Measurements from ENCODE around the gene NRIP2.
A peak's percentile ranks its signal among the peaks of the same experiment; 100 is the strongest.
"Not testable (repeated sequence)": the region's sequence is repeated elsewhere in the genome, so short reads cannot be mapped to it uniquely, and the experiment has no call there.

NRIP2 gene, protein sequence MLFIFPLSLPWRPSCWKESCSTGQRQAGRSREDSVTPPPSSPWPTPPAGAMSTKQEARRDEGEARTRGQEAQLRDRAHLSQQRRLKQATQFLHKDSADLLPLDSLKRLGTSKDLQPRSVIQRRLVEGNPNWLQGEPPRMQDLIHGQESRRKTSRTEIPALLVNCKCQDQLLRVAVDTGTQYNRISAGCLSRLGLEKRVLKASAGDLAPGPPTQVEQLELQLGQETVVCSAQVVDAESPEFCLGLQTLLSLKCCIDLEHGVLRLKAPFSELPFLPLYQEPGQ

DNA sequence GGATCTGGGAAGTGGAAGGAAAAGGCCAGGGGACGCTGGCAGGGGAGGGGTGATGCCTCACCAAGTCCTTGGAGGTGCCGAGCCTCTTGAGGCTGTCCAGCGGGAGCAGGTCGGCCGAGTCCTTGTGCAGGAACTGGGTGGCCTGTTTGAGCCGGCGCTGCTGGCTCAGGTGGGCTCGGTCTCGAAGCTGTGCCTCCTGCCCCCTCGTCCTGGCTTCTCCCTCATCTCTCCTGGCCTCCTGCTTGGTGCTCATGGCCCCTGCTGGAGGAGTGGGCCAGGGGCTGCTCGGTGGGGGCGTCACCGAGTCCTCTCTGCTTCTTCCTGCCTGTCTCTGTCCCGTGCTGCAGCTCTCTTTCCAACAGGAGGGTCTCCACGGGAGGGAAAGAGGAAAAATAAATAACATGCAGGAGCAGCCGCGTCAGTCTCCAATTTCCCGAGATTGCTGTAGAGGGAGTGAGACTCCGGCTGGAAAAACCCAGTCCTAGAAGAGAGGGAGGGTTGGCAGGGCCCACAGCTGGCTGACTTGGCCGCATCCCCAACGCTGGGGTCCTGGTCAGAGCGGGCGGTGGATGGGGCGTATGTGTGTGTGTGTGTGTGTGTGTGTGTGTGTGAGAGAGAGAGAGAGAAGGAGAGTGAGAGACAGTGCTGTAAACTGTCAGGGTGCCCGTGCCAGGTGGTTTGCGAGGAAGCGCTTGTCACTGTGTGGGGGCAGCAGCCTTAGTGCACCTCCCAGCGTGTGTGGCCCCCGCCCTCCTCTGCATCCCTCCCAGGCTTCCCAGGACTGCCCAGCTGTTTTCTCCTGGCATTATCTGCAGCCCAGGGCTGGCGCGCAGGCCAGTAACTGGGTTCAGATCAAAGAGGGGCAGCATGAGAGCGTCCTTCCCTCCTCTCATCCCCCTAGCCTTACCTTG lies at the start of gene NRIP2:
NRIP2 (minus strand) TSS at position 455 of the 911 bp plus-strand sequence; CDS start at position 403, 52 bp downstream.
- peak; percentile 42 for DNase-seq (ENCODE audit: low read depth)

DNA sequence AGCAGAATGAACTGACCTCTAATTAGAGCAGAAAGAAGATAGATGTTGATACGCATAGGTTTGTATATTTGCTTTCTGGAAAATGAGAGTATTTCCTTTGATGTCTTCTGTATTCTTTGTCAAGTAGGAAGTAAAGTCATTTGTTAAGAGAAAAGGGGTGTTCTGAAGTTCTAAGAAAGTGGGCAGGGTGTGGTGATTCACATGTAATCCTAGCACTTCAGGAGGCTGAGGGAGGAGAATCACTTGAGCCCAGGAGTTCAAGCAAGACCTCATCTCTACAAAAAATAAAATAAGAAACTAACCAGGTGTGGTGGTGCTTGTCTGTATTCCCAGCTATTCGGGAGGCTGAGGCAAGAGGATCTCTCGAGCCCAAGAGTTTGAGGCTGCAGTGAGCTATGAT lies 45.0 kb upstream of the NRIP2 start:
- DNase-seq (ENCODE audit: low read depth), result no peak

DNA sequence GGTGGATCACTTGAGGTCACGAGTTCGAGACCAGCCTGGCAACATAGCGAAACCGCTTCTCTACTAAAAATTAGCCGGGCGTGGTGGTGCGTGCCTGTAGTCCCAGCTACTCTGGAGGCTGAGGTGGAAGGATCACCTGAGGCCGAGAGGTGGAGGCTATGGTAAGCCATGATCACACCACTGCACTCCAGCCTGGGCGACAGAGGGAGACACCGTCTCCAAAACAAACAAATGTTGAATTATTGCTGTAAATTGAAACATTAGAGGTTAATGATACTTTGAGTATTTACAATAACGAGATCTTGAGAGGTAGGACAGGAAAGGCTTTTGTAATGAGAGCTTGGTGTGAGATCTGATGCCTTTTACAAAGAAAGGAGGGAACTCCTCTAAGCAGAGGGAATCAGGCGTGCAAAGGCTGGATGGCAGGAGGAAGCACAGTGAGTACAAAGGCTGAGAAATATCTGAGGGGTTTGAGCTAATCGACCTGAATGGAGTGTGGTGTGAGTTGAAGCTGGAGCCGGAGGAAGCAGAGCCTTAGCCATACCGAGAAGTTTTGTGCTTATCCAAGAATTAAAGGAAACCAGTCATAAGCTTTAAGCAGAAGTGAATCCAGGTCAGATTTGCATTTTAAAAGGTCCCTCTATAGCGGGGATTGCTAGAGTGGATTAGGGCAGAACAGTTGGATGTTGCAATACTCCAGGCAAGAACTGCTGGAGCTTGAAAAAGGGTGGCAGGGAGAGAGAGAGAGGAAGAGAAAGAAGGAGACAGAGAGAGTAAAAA lies 43.3 kb upstream of the NRIP2 start:
- peak; percentile 51 for DNase-seq (ENCODE audit: low read depth)

DNA sequence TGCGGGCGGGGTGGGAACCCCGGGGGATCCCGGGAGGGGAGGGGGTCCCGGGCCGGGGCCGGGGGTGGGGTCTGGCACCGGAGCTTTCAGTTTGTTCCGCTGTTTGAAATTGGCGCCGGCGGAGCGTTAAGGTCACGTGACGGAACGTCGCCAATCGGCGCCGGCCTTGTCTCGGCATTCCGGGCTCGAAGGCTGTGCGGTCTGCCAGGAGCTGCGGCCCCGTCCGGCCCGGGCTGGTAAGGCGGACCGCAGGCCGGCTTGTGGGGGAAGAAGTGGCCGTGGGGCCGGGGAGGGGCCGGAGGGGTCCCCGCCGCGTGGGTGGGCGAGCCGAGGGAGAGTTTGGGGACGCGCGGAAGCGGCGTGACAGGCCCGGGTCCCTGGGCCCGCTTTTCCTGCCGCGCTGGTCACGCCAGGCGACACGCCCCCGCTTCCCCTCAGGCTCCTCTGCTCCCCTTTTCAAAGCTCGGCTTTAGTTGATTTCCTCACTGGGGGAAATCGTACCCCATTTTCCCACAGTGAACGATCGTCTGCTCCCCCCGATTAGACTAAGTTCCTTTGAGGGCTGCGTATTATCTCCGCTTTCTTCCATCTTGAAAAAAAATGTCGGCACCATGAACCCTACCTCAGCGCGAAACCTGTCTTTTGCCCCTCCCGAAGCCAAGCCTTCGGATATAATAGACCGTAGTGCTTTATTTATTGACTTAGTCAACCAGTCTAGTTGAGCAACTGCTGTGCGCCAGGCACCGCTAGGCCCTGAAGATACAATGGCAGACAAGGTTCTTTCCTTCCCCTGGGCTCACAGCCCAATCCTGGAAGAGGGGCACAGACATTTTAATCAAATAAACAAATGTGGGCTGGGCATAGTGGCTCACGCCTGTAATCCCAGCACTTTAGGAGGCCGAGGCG lies 42.5 kb upstream of the NRIP2 start, which contains the start of the genes FOXM1 and RHNO1:
FOXM1 (minus strand) TSS at position 128 of the 906 bp plus-strand sequence. CDS start 2,696 bp downstream, outside the sequence.
RHNO1 (plus strand) TSS at position 177 of the 906 bp plus-strand sequence. CDS start 8,144 bp downstream, outside the sequence.
- peak; percentile 84 for DNase-seq (ENCODE audit: low read depth)

DNA sequence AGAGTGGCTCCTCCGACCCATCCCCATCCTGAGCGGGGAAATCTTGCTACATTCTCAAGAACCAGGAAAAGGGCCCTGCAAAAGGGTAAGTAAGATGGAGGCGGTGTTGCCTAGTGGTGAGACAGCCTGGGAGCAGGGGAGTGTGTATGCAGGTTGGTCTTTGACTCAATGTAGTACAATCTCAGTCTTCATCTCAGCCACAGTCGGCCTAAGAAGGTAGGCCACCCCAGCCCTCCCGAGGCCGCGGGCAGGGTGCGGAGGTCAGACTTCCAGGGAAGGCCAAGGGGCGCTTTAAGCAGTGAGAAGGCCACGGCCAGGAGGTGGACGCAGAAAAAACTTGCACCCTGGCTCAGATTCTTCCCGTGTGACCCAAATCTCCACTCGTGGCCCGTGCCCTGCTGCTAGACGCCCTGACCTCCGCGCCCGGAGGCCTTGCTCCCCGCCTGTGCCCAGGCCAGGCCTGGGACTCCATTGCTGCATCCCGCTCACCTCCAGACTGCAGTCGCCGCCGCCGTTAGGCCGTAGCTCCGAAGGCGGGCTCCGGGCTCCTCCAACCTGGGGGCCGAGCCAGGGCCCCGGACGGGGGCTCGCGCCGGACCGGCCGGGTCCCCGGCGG lies 41.7 kb upstream of the NRIP2 start:
- DNase-seq (ENCODE audit: low read depth), result no peak

DNA sequence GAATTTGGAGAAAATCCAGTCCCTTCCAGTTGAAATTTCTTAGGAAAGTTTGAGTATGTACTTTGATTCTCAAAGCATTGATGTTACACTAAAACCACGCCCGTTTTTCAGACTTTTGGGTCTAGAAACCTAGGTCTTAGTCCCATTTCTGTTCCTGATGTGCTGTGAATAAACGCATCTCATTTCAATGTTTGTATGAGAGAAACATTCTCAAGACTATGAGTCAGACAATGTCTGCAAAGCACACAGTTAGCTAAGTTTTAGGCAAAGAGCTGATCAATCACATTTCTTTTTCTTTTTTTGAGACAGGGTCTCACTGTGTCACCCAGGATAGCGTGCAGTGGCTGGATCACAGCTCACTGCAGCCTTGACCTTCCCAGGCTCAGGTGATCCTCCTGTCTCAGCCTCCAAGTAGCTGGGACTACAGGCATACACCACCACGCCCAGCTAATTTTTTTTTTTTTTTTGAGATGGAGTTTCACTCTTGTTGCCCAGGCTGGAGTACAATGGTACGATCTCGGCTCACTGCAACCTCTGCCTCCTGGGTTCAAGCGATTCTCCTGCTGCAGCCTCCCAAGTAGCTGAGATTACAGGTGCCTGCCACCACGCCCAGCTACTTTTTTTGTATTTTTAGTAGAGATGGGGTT lies 34.3 kb upstream of the NRIP2 start:
- not testable (repeated sequence) for DNase-seq (ENCODE audit: low read depth)

DNA sequence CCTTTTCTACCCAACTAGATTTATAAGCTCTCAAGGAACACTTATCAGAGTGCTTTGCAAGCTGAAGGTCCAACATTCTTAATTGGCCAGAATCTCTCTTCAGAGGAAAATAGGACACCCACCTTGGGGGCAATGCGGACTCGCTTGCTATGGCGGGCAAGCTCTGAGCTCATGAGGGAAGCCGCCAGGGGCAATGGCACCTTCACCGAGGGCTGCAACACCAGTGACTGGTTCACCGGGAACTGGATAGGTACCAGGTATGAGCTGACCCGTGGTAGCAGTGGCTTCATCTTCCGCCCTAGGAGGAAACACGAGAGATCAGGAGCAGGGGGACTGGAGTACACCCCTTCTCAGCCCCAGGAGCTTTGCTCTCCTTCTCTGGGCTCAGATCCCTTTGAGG lies 29.4 kb upstream of the NRIP2 start:
- DNase-seq (ENCODE audit: low read depth), result no peak

DNA sequence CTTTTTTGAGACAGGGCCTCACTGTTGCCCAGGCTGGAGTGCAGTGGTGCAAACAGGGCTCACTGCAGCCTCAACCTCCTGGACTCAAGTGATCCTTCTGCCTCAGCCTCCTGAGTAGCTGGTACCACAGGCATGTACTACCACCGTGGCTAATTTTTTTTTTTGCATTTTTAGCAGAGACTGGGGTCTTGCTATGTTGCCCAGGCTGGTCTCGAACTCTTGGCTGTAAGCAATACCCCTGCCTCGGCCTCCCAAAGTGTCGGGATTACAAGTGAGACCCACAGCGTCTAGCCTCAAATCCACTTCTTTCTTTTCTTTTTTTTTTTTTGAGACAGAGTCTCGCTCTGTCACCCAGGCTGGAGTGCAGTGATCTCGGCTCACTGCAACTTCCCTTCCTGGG lies 28.6 kb upstream of the NRIP2 start:
- not testable (repeated sequence) for DNase-seq (ENCODE audit: low read depth)

DNA sequence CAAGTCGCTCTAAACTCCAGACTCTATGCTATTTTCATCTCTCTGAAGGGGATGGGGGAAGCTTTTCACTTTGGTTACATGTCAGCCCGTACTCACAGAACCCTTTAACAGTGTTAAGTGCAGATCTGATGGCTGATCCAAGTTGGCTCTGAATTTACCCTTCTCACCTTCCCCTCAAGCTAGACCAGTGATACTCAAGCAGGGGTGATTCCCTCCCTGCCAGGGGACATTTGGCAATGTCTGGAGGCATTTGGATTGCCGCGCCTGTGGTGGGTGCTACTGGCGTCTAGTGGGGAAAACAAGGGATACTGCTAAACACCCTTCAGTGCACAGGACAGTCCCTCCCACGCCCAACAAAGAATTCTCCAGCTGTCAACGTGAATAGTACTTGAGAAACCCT lies 28.0 kb upstream of the NRIP2 start:
- DNase-seq (ENCODE audit: low read depth), result no peak

DNA sequence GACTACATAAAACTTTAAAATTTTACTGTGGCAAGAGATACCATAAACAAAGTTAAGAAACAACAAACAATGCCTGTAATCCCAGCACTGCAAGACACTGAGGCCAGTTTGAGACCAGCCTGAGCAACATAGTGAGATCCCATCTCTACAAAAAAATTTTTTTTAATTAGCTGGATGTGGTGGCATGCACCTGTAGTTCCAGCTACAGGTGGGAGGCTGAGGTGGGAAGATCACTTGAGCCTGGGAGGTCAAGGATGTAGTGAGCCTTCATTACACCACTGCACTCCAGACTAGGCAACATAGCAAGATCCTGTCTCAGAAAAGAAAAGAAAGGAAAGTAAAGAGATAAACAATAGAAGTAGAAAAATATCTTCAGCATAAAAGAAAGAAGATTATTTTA lies 25.3 kb upstream of the NRIP2 start:
- DNase-seq (ENCODE audit: low read depth), result no peak

DNA sequence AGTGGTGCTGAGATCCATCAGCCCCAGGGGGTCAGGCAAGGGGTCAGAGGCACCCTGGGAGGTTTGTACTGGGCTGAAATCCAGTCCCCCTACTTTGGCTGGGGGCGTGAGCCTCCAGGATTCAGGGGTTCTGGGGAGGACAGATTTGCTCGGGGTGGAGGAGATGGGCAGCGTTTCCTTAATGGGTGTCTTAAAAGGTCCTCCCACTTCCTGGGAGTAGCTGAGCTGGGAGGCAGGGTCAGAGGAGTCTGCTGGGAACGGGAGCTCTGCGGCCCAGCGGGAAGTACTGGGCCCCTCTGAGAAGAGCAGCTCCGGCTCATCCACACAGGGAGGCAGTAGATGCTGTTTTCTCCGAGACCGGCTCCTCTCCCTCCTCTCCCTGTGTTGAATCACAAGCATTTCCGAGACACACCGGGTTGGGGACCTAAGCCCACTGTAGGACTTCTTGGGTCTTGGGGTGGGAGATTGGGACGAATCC lies 24.1 kb upstream of the NRIP2 start:
- no peak for DNase-seq (ENCODE audit: low read depth)

DNA sequence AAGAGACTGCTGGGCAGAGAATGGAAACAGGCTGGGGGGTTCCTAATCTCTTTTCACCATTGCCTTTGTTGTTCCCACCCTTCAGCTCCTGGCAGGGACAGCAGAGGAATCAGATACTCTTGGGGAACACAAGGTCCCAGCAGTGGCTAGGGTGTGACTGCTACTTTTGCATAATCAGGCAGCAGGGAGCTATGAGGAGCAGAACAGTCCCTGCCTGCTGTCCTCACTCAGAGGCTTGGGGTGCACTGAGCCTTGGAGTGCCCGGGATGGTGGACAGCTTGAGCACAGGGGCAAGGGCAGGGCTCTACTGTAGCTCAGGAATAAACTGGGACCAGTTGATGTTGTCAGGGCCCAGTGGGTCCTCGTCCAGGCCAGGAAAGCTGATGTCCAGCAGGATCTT lies 23.5 kb upstream of the NRIP2 start:
- no peak for DNase-seq (ENCODE audit: low read depth)

DNA sequence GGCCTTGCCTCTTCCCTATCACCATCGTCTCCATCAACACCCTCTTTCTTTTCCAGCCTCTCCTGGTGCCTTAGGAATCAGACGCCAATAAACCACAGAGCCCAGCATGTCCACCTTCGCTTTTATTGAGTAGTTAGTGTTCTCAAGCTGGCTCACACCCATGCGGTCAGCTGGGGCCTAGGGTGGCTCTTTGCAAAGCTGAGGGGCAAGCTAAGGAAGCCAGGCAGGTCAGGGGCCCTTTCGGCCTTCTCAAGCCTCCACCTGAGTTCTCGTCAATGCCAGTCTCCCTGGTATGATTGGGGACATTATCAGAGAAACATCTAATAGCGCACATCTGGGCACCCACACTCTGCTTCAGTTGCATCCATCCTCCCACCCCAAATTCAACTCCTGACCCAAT lies 22.7 kb upstream of the NRIP2 start:
- no peak for DNase-seq (ENCODE audit: low read depth)

DNA sequence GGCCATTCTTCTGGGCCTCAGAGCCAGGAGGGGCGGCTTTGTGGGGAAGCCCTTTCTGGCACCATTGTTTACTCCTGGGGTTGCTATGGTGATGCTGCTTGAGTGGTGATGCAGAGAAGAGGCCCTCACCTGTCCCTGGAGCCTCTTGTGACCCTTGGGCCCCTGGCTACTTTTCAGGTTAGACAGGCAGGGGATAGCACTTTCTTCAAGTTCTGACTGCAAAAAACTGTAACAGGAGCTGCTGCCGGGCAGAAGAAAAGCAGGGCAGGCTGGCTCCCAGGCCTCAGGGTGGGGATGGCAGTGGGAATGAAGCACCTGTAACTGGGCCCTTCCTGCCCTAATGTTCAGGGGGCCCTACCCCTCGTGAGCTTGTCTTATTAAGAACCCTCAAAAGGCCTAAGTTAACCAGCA lies 22.2 kb upstream of the NRIP2 start, which contains the start of gene TEX52:
TEX52 (minus strand) TSS at position 19 of the 411 bp plus-strand sequence; CDS start at position 6, 13 bp downstream.
- no peak for DNase-seq (ENCODE audit: low read depth)

DNA sequence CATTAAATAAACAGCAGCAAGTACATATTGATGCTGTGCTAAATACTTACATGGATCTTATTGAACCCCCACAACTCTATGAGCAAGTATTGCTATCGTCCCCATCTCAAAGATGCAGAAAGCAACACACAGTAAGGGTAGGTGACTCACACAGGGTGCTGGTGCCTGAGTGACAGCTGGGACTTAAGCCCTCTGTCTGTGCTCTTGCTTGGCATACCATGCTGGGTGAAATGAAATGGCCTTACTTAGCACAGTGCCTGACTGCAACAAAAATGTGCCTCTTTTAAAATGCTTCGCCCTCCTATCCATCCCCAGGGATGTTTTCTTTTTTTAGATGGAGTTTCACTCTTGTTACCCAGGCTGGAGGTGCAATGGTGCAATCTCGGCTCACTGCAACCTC lies 21.2 kb upstream of the NRIP2 start:
- no peak for DNase-seq (ENCODE audit: low read depth)

DNA sequence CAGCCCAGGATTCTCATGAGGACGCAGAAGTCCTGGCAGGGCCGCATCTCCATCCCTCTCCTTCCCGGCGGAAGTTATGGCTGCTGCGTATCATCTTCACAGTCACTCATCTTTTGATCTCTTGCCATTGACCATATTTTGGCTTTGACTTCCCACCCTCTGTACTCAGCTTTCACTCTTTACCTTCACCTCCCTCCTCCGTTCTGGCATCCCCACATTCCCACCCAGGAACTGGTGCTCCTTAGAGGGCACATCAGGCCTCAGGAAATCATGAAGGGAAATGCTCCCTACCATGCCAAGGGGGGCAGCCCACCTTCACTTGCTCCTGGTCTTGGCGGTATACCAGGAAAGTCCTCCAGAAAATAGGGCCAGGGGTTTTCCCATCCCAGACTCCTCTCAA lies 20.7 kb upstream of the NRIP2 start:
- no peak for DNase-seq (ENCODE audit: low read depth)

DNA sequence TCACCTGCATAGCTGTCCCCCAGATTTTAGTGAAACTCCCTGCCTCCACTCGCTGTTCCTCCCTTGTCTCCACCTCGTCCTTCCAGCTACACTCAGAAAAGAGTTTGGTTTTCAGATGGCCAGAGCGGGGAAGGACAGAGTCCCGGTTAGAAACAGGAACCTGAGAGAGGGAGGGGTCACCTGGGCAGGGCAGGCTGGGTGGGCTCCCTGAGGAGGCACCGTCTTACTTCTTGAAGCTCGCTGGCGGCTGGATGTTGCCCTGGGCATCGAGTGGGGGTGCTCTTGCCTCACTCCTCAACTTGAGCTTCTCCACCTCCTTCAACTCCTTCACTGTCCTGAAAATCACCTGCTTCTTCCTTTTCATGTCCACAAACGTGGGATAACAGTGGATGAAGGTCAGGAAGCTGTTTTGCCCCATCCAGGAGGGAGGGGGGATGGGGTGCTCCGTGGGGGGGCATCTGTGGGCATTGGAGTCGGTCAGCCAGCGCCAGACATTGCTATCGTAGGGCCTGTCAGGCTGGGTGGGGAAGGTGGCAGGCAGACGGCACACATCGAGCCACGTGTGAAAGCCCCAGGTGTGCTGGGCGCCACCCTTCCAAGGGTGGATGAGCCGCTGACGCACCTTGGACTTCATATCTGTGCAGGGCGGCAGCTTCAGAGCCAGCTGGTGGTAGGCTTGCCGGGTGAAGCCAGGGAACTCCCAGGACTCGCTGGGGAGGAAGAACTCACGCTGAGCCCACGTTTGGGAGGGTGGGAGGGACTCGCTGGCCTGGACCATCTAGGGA lies 20.0 kb upstream of the NRIP2 start:
- DNase-seq (ENCODE audit: low read depth), result no peak

DNA sequence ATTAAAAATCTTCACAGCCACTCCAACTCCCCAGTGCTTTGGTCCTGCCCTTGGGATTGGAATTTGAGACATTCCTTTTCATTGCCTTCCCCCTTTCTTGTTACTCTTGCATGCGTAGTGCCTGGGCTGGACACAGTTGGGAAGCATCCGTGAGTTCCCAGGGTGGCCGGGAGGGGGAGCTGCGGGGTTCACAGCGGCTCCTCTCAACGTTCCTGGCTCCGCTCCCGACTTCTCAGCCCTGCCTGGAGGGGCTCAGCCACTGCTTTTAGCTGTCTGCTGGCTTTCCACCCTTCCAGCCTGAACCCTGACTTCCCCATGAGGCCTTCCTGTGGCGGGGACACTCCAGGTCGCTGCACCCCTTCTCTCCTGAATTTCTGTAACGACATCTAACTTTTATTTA lies 18.8 kb upstream of the NRIP2 start:
- no peak for DNase-seq (ENCODE audit: low read depth)

DNA sequence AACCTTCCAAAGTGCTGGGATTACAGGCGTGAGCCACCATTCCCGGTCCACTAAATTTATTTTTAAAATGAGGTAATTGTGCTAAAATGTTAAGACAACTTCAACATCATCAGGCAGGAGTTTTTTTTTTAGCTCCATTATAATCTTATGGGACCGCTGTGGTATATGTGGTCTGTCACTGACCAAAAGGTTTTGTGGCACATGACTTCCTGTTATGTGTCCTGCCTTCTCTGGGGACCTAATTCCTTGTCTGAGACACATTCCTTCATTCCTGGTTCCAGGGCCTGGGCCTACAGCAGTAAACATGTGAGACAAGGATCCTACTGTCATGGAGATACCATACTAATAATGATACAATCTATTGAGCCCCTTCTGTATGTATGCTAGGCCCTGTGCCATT lies 17.1 kb upstream of the NRIP2 start:
- DNase-seq (ENCODE audit: low read depth), result no peak

All from fibroblast of the conjunctiva (primary cell).